RPMI8226 (cell line): ENCODE results near the gene GLIS1.

ENCODE experiments used
- DNase-seq: peaks from one replicate; pipeline ENCODE4 v3.0.0-alpha.2; 2015

GLIS1 gene

GRCh38 chr1:53716150-53716549 lies 22.8 kb downstream of the GLIS1 start:
- no peak for DNase-seq

GRCh38 chr1:53715478-53715877 lies 23.5 kb downstream of the GLIS1 start:
- DNase-seq, result peak; percentile 53

GRCh38 chr1:53712276-53712675 lies 26.7 kb downstream of the GLIS1 start:
- DNase-seq, result no peak

GRCh38 chr1:53710584-53710983 lies 28.4 kb downstream of the GLIS1 start:
- DNase-seq, result no peak

GRCh38 chr1:53708687-53709086 lies 30.3 kb downstream of the GLIS1 start:
- DNase-seq, result no peak

- DNase-seq, result no peak
Measured at GRCh38 chr1:53706356-53706755, 32.6 kb downstream of the GLIS1 start.

- no peak for DNase-seq
Measured at GRCh38 chr1:53705446-53706096, 33.4 kb downstream of the GLIS1 start.

GRCh38 chr1:53704804-53705445 lies 34.0 kb downstream of the GLIS1 start:
- DNase-seq, result no peak

GRCh38 chr1:53704304-53704703 lies 34.7 kb downstream of the GLIS1 start:
- no peak for DNase-seq

GRCh38 chr1:53703174-53703573 lies 35.8 kb downstream of the GLIS1 start:
- DNase-seq, result no peak

- no peak for DNase-seq
Measured at GRCh38 chr1:53702341-53702740, 36.6 kb downstream of the GLIS1 start.

- DNase-seq, result no peak
Measured at GRCh38 chr1:53700776-53701175, 38.2 kb downstream of the GLIS1 start.

- DNase-seq, result no peak
Measured at GRCh38 chr1:53699981-53700380, 39.0 kb downstream of the GLIS1 start.

GRCh38 chr1:53698384-53698980 lies 40.5 kb downstream of the GLIS1 start:
- DNase-seq, result no peak

GRCh38 chr1:53697721-53698383 lies 41.1 kb downstream of the GLIS1 start:
- no peak for DNase-seq

GRCh38 chr1:53696990-53697389 lies 42.0 kb downstream of the GLIS1 start:
- peak; percentile 29 for DNase-seq

- no peak for DNase-seq
Measured at GRCh38 chr1:53696571-53696970, 42.4 kb downstream of the GLIS1 start.

GRCh38 chr1:53696051-53696450 lies 42.9 kb downstream of the GLIS1 start:
- no peak for DNase-seq

GRCh38 chr1:53695116-53695515 lies 43.8 kb downstream of the GLIS1 start:
- DNase-seq, result no peak

GRCh38 chr1:53694718-53695091 lies 44.3 kb downstream of the GLIS1 start:
- DNase-seq, result no peak

- DNase-seq, result no peak
Measured at GRCh38 chr1:53693773-53694717, 44.9 kb downstream of the GLIS1 start.

- DNase-seq, result no peak
Measured at GRCh38 chr1:53693339-53693738, 45.6 kb downstream of the GLIS1 start.

- no peak for DNase-seq
Measured at GRCh38 chr1:53691326-53691725, 47.6 kb downstream of the GLIS1 start.
